ENCODE results near the gene ORMDL3. TPM values are rescaled to one million over a fixed set of nuclear protein-coding genes. Genes with fewer than 3 reads are reported as not detected.
"Not testable (repeated sequence)": the region's sequence is repeated elsewhere in the genome, so short reads cannot be mapped to it uniquely, and the experiment has no call there.

ORMDL3 gene
- total and polyA plus RNA-seq, 2 donors (not counting 1 experiment from before 2014, with no cell fraction given): 30.1 to 48.1 TPM

DNA sequence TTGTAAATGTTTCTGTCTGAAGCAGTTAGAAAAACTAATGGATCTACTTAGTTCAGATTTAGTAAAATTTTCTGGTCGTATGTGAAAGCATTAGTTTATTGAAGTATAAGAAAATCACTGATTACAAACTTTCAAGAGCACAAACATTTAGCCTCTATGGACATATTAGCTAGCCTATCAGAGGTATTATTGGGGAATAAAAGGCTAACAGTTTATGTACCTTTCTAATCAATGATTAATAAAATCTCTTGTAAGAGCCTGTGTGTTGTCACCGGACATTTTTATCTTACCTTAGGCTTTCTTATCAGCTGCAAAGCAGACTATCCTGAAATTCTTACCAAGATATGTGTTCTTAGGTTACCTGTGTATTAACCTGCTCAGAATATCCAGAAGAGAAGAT is 38.2 kb downstream of the ORMDL3 start:
- Histone ChIP-seq H4K20me1 (ENCODE audit: control insufficient read depth, extremely low read depth, insufficient read depth, low read length) (no peaks in the 10 kb centered on the region), H3K36me3 (ENCODE audit: control insufficient read depth, insufficient read depth, low read length) (no peaks in the 10 kb centered on the region), H3K79me2 (ENCODE audit: control insufficient read depth, insufficient read depth, low read length) (no peaks in the 10 kb centered on the region), H3K9ac (ENCODE audit: insufficient read depth, low read length) (no peak overlapping the region), H3K9me3 (ENCODE audit: control insufficient read depth, insufficient read depth, low read depth, low read length) (no peaks in the 10 kb centered on the region), H3K27me3 (ENCODE audit: control insufficient read depth, insufficient read depth, low read length) (peaks cover 12% of the 10 kb centered on the region), H3K27ac (ENCODE audit: insufficient read depth, low read length) (no peak overlapping the region), H3K4me3 (replicated peaks in 1 of 4; ENCODE audit: control extremely low read depth in 1 of 4, insufficient read depth in 1 of 4, low read depth in 3 of 4, low read length in 4 of 4) (no peak overlapping the region), H3K4me1 (ENCODE audit: control insufficient read depth, extremely low read depth, insufficient read depth, low read length) (no peaks in the 10 kb centered on the region), H2AFZ (ENCODE audit: low read length) (no peak overlapping the region), H3K4me2 (ENCODE audit: extremely low read depth, insufficient read depth, low read length) (no peak overlapping the region)
- DNase-seq (ENCODE audit: low read depth in 2 of 2): no peak
- TF ChIP-seq, protein P1, sequence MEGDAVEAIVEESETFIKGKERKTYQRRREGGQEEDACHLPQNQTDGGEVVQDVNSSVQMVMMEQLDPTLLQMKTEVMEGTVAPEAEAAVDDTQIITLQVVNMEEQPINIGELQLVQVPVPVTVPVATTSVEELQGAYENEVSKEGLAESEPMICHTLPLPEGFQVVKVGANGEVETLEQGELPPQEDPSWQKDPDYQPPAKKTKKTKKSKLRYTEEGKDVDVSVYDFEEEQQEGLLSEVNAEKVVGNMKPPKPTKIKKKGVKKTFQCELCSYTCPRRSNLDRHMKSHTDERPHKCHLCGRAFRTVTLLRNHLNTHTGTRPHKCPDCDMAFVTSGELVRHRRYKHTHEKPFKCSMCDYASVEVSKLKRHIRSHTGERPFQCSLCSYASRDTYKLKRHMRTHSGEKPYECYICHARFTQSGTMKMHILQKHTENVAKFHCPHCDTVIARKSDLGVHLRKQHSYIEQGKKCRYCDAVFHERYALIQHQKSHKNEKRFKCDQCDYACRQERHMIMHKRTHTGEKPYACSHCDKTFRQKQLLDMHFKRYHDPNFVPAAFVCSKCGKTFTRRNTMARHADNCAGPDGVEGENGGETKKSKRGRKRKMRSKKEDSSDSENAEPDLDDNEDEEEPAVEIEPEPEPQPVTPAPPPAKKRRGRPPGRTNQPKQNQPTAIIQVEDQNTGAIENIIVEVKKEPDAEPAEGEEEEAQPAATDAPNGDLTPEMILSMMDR (conservative IDR thresholded peaks at IDR 0.05 in 1 of 2, IDR thresholded peaks at IDR 0.05 in 1 of 2; ENCODE audit: low read depth in 1 of 2, low read length in 2 of 2): no peak
- no peak for TF ChIP-seq EZH2 (IDR thresholded peaks at IDR 0.05; ENCODE audit: low read length, missing control alignments)

DNA sequence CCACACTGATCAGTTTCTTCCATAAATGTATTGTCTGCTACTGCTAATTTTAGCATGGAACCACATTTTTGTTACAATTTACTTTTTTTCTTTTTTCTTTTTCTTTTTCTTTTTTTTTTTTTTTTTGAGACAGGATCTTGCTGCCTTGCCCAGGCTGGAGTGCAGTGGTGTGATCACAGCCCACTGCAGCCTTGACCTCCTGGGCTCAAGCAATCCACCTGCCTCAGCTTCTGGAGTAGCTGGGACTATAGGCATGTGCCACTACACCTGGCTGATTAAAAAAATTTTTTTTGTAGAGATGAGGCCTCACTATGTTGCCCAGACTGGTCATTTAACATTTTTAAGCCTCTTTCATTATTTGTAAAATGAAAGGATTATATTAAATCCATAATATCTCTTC is 40.3 kb downstream of the ORMDL3 start:
- H3K9me3 ChIP-seq (ENCODE audit: control insufficient read depth, insufficient read depth, low read depth, low read length): no peaks in the 10 kb centered on the region
- no peak overlapping the region for H2AFZ ChIP-seq (ENCODE audit: low read length)
- no peaks in the 10 kb centered on the region for H4K20me1 ChIP-seq (ENCODE audit: control insufficient read depth, extremely low read depth, insufficient read depth, low read length)
- TF ChIP-seq, protein P1 (conservative IDR thresholded peaks at IDR 0.05 in 1 of 2, IDR thresholded peaks at IDR 0.05 in 1 of 2; ENCODE audit: low read depth in 1 of 2, low read length in 2 of 2): no peak
- no peak for TF ChIP-seq EZH2 (IDR thresholded peaks at IDR 0.05; ENCODE audit: low read length, missing control alignments)
- H3K4me2 ChIP-seq (ENCODE audit: extremely low read depth, insufficient read depth, low read length): no peak overlapping the region
- H3K36me3 ChIP-seq (ENCODE audit: control insufficient read depth, insufficient read depth, low read length): no peaks in the 10 kb centered on the region
- H3K9ac ChIP-seq (ENCODE audit: insufficient read depth, low read length): no peak overlapping the region
- H3K79me2 ChIP-seq (ENCODE audit: control insufficient read depth, insufficient read depth, low read length): no peaks in the 10 kb centered on the region
- H3K27me3 ChIP-seq (ENCODE audit: control insufficient read depth, insufficient read depth, low read length): peaks cover 6% of the 10 kb centered on the region
- no peak overlapping the region for H3K4me3 ChIP-seq (replicated peaks in 1 of 4; ENCODE audit: control extremely low read depth in 1 of 4, insufficient read depth in 1 of 4, low read depth in 3 of 4, low read length in 4 of 4)
- H3K27ac ChIP-seq (ENCODE audit: insufficient read depth, low read length): no peak overlapping the region
- H3K4me1 ChIP-seq (ENCODE audit: control insufficient read depth, extremely low read depth, insufficient read depth, low read length): no peaks in the 10 kb centered on the region
- no peak for DNase-seq (ENCODE audit: low read depth in 2 of 2)

DNA sequence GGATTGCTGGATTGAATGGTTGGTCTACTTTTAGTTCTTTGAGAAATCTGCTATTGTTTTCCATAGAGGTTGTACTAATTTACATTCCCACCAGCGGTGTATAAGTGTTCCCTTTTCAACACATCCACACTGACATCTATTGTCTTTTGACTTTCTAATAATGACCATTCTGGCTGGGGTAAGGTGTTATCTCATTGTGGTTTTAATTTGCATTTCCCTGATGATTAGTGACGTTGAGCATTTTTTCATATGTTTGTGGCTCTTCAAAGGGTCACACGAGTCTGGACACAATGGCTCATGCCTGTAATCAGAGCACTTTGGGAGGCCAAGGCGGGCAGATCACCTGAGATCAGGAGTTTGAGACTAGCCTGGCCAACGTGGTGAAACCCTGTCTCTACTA is 41.3 kb downstream of the ORMDL3 start:
- not testable (repeated sequence) for H3K4me2 ChIP-seq (ENCODE audit: extremely low read depth, insufficient read depth, low read length); H3K36me3 ChIP-seq (ENCODE audit: control insufficient read depth, insufficient read depth, low read length); H3K79me2 ChIP-seq (ENCODE audit: control insufficient read depth, insufficient read depth, low read length); H3K27me3 ChIP-seq (ENCODE audit: control insufficient read depth, insufficient read depth, low read length); H3K9me3 ChIP-seq (ENCODE audit: control insufficient read depth, insufficient read depth, low read depth, low read length); DNase-seq (ENCODE audit: low read depth in 2 of 2); H3K4me1 ChIP-seq (ENCODE audit: control insufficient read depth, extremely low read depth, insufficient read depth, low read length); H2AFZ ChIP-seq (ENCODE audit: low read length); H3K27ac ChIP-seq (ENCODE audit: insufficient read depth, low read length); H3K4me3 ChIP-seq (replicated peaks in 1 of 4; ENCODE audit: control extremely low read depth in 1 of 4, insufficient read depth in 1 of 4, low read depth in 3 of 4, low read length in 4 of 4); H4K20me1 ChIP-seq (ENCODE audit: control insufficient read depth, extremely low read depth, insufficient read depth, low read length); H3K9ac ChIP-seq (ENCODE audit: insufficient read depth, low read length)
